Stimulated activated CD8-positive, alpha-beta memory T cell treated with anti-CD3 and anti-CD28 coated beads, Interleukin-12 subunit alpha, Interleukin-12 subunit beta, amount 100 ng/mL, for 4 hours (primary cell): ENCODE results near the gene TXNDC11.

ENCODE experiments used
- DNase-seq: peaks from one replicate; pipeline ENCODE4 v3.0.0-alpha.2; 2020; ENCODE audit warnings: low read depth

The TXNDC11 gene

DNA sequence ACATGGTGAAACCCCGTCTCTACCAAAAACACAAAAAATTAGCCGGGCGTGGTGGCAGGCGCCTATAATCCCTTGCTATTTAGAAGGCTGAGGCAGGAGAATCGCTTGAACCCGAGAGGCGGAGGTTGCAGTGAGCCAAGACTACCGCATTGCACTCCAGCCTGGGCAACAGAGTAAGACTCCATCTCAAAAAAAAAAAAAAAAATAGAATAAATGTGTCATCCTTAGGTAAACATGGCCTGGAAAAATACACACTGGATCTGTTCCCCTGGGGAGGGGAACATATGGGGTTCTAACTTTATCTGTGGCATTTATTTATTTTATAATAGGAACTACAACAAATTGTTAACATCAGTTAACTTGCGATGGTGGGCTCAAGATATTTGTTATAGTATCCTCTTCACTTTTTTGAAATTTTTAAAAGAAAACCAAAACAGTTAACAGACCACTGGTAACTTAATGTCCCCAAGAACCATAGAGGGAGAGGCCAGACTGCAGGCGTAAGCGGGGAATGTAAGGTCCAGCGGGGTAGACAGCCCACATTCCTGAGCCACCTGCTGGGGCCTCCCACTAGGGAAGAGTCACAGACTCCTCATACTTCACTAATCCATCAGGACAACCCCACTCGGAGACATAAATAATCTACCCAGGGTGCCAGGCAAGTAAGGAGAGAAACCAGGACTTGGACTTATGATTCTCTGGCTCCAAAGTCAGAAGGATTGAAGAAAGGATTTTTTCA lies 12.5 kb upstream of the TXNDC11 start:
- DNase-seq: no peak

DNA sequence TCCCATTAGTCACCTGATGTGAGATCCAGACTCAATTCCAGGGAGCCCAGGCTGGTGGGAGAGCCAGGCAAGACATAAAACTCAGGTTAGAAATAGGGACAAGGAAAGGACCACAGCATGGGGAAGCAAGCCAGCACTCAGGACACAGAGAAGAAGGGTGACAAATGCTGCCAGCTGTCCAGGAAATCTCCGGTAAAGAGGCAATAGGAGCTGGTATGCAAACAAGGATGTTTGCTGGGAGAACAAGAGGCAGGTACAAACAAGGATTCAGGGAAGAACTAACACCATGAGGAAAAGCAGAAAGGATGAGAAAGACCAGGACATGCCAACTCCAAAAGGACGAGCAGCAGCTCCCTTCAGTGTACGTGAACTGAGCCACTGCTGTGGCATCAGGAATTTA lies 10.2 kb upstream of the TXNDC11 start:
- no peak for DNase-seq

DNA sequence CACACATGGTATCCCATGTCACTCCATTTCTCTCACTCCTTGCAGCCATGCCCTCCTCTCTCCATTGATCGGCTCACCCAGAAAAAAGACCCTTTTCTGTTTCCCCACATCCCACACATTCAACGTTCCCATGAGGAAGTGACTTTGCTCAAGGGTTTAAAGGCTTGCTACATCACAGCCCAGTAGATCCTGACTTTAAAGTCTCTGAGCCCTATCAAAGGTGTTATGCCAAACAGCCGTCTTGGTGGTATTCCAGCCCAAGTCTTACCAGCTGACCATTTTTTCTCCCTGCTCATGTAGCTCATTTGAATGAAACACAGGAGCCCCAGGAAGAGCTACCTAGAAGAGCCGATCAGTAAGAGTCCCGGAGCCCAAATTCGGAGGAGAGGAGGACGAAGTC lies 7.4 kb upstream of the TXNDC11 start:
- no peak for DNase-seq

DNA sequence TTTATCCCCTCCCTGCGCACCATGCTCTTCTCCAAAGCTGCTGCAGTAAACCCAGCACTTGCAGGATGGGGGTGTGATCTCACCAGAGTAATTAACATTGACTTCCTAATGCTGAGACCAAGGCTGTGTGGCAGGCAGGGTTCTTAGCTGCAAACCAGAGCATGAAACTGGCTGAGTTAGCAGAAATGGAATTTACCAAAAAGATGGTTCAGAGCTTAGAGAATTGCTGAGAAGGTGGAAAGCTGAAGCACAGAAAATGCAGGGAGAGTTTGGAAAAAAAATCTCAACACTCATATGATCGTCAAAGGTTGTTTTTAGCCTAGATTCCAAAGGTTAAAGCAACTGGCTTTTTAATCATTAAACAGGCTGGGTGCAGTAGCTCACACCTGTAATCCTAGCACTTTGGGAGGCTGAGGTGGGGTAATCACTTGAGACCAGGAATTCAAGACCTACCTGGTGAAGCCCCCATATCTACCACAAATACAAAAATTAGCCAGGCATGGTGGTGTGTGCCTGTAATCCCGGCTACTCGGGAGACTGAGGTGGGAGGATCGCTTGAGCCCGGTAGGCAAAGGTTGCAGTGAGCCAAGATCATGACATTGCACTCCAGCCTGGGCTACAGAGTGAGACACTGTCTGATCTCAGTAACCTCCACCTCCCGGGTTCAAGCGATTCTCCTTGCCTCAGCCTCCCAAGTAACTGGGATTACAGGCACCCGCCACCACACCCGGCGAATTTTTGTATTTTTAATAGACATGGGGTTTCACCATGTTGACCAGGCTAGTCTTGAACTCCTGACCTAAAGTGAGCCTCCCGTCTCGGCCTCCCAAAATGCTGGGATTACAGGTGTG lies 6.0 kb upstream of the TXNDC11 start:
- DNase-seq: no peak

DNA sequence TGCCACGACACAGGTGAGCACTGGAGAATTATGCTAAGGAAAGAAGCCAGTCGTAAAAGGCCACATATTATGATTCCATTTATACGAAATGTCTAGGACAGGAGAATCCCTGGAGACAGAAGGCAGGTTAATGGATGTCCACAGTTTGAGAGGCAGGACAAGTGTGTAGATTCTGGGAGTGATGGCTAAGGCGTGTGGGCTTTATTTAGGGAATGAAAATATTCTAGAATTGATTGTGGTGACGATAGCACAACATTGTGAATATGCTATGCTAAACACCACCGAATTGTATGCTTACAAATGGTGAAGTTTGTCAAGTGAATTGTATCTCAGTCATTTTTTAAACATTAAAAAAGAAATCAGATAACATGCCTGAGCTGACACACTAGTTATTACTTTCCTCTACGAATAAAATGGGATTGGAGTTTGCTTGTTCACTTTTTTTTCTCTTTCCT lies 5.3 kb upstream of the TXNDC11 start:
- no peak for DNase-seq

DNA sequence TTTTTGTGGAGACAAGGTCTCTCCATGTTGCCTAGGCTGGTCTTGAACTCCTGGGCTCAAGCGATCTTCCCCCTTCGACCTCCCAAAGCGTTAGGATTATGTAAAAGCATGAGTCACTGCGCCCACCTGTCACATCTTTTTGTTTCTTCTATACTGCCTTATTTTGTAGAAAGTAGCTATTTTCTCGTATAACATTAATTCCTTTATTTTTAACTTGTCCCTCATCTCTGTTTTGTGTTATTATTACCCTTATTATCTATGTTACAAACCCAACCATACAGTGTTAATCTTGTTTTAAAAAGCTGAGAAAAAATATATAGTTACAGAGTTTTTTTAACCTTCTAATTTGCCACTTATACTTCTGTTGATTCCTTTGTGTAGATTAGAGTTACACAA lies 1.4 kb upstream of the TXNDC11 start:
- no peak for DNase-seq

DNA sequence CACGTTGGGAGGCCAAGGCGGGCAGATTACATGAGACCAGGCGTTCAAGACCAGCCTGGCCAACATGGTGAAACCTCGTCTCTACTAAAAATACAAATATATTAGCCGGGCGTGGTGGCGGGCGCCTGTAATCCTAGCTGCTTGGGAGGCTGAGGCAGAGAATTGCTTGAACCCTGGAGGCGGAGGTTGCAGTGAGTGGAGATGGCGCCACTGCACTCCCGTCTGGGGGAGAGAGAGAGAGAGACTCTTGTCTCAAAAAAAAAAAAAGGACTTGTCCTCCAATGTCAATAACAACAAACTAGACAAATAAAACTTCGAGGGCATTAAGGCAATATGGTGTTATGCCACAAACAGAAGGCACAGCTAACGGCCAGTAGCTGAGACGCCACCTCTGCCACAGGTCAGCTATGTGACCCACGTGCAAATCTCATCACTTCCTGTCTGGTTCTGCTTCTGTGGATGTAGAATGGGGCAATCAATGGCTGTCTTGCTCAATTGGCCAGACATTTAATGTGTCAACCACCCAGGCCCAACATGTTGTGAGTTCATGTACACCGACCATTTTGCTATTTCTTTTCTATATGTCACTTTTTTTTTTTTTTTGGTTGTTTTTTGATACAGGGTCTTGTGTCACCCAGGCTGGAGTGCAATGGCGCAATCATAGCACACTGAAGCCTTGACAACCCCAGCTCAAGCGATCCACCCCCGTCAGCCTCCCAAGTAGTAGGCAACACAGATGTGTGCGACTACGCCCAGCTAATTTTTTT lies 834 bp upstream of the TXNDC11 start:
- peak; percentile 4 for DNase-seq

- peak; percentile 32 for DNase-seq
These were observed 543 bp downstream of the TXNDC11 start for GRCh38 chr16:11742093-11742535.

- DNase-seq: no peak
These were observed 2.1 kb downstream of the TXNDC11 start for GRCh38 chr16:11740567-11740966.

GRCh38 chr16:11738742-11739544 lies 3.7 kb downstream of the TXNDC11 start:
- no peak for DNase-seq

- no peak for DNase-seq
These were observed 4.9 kb downstream of the TXNDC11 start for GRCh38 chr16:11737713-11738112.

DNA sequence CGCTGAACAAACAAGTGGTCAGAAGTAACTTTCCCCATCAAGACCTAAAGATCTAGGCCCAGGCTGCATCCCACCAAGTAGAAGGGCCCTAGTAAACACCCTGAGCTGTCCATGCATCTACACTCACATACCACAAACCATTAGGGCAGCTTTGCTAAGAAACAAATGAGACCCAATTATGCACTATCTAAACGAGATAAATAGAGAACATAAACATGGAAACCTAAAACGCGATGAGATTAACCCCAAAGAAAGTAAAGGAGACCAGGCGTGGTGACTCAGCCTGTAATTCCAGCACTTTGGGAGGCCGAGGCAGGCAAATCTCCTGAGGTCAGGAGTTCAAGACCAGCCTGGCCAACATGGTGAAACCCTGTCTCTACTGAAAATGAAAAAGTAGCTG lies 5.8 kb downstream of the TXNDC11 start:
- no peak for DNase-seq

- DNase-seq: no peak
These were observed 6.9 kb downstream of the TXNDC11 start for GRCh38 chr16:11735787-11736186.

GRCh38 chr16:11734653-11735043 lies 8.0 kb downstream of the TXNDC11 start:
- no peak for DNase-seq

GRCh38 chr16:11734025-11734652 lies 8.5 kb downstream of the TXNDC11 start:
- DNase-seq: no peak

- no peak for DNase-seq
These were observed 11.4 kb downstream of the TXNDC11 start for GRCh38 chr16:11731222-11731621.

- no peak for DNase-seq
These were observed 12.9 kb downstream of the TXNDC11 start for GRCh38 chr16:11729787-11730186.

- no peak for DNase-seq
These were observed 14.7 kb downstream of the TXNDC11 start for GRCh38 chr16:11727796-11728543.

- DNase-seq: no peak
These were observed 16.6 kb downstream of the TXNDC11 start for GRCh38 chr16:11726008-11726407.

- no peak for DNase-seq
These were observed 17.2 kb downstream of the TXNDC11 start for GRCh38 chr16:11725457-11725856.

- no peak for DNase-seq
These were observed 20.2 kb downstream of the TXNDC11 start for GRCh38 chr16:11722468-11722808.
